MM.1S (cell line): ENCODE results near the gene VPS33B.

ENCODE experiments used
- CTCF ChIP-seq: fragments of 300-600 bp; sonication (generic); IDR thresholded peaks from 2 replicates; pipeline ENCODE4 v1.5.1; 2016; ENCODE audit warnings: antibody characterized with exemption, low read length, mixed read lengths
- EZH2 ChIP-seq: fragments of 300-600 bp; sonication (generic); optimal IDR thresholded peaks from 2 replicates; pipeline ENCODE3; 2017; ENCODE audit warnings: low read depth, mild to moderate bottlenecking, antibody characterized with exemption, low read length, mixed read lengths

- TF ChIP-seq CTCF (no peak), EZH2 (no peak)
These were observed 71.7 kb downstream of the VPS33B start for GRCh38 chr15:90950676-90951075.
